HepG2 (cell line): ENCODE data around the gene MAP3K7CL. TPM values are rescaled to one million over a fixed set of nuclear protein-coding genes. Genes with fewer than 3 reads are reported as not detected.

Experiments
- ATAC-seq: fragments of 200-7000 bp; cut with Tn5 transposase; 3 replicates; pipeline ENCODE4 v1.9.1; 2020; ENCODE audit warnings: mild to moderate bottlenecking, moderate library complexity
- BruUV-seq: library from RNA; stranded (reverse); fragments of 400-500 nt; replicated peaks from 2 replicates; lab custom pipeline; 2021; lab: Mats Ljungman, UMichigan
- CTCF ChIA-PET: fragments of 300-600 bp; formaldehyde crosslinking; extraction: SDS; loops from one replicate; lab custom pipeline; 2021; ENCODE audit warnings: low total read pairs, inconsistent platforms, low intra/inter-chr PET ratio; lab: Yijun Ruan, JAX
- POLR2A ChIA-PET: fragments of 350-600 bp; sonication (Branson Sonifier 250); formaldehyde crosslinking; loops from one replicate; lab custom pipeline; 2020; ENCODE audit warnings: antibody characterized with exemption, inconsistent platforms; lab: Yijun Ruan, JAX
- DNase-seq: peaks from one replicate; pipeline ENCODE4 v3.0.0-alpha.2; 2015; ENCODE audit warnings: low spot score
- FAIRE-seq: peaks from 3 replicates; lab custom pipeline; 2011; peaks lifted over from hg19 to GRCh38; lab: Jason Lieb, UNC
- H2AFZ ChIP-seq: one replicate; pipeline ENCODE4 v1.6.1; 2011; ENCODE audit warnings: low read length, inconsistent platforms
- H3K27ac ChIP-seq: fragments of 300-600 bp; 3 replicates; pipeline ENCODE4 v1.8.0; 2011; ENCODE audit warnings: mixed run types, mild to moderate bottlenecking, mixed read lengths, low read length, inconsistent platforms; ENCODE audit not compliant: insufficient read depth; ENCODE audit errors: extremely low read length
- H3K27me3 ChIP-seq, 2 experiments: fragments of 200-600 bp in 1 of 2; 2 replicates in 1 of 2; 3 replicates in 1 of 2; pipeline versions ENCODE4 v1.6.0 to v1.8.0; 2011; ENCODE audit warnings: low read length in 2 of 2, mild to moderate bottlenecking in 2 of 2, moderate library complexity in 2 of 2, inconsistent platforms in 1 of 2; ENCODE audit not compliant: insufficient read depth in 2 of 2, control insufficient read depth in 1 of 2
- H3K36me3 ChIP-seq, 2 experiments: fragments of 200-600 bp in 1 of 2; replicated peaks in 1 of 2; 2 replicates in 1 of 2; 3 replicates in 1 of 2; pipeline versions ENCODE4 v1.5.1 to v1.8.0; 2011; ENCODE audit warnings: low read length in 2 of 2, inconsistent platforms in 1 of 2; ENCODE audit not compliant: insufficient read depth in 2 of 2, control insufficient read depth in 1 of 2
- H3K4me1 ChIP-seq: 2 replicates; pipeline ENCODE4 v1.5.1; 2012; ENCODE audit warnings: low read length, inconsistent platforms; ENCODE audit not compliant: insufficient read depth
- H3K4me2 ChIP-seq: 2 replicates; pipeline ENCODE4 v1.6.0; 2011; ENCODE audit warnings: low read depth, low read length, inconsistent platforms
- H3K4me3 ChIP-seq, 3 experiments: fragments of 200-600 bp in 1 of 3; sonication (generic), shearing (Covaris generic) in 1 of 3; replicated peaks in 1 of 3; 2 replicates each; pipeline ENCODE4 v1.5.1; 2011 to 2016; ENCODE audit warnings: low read length in 3 of 3, inconsistent platforms in 2 of 3, low read depth in 2 of 3, mild to moderate bottlenecking in 2 of 3, control low read depth in 1 of 3, mixed read lengths in 1 of 3; ENCODE audit not compliant: insufficient read depth in 1 of 3
- H3K79me2 ChIP-seq: one replicate; pipeline ENCODE4 v1.6.1; 2011; ENCODE audit warnings: low read length, inconsistent platforms; ENCODE audit not compliant: insufficient read depth
- H3K9ac ChIP-seq: 2 replicates; pipeline ENCODE4 v1.6.0; 2011; ENCODE audit warnings: mild to moderate bottlenecking, low read depth, low read length, inconsistent platforms; ENCODE audit not compliant: insufficient read depth
- H3K9me3 ChIP-seq: 2 replicates; pipeline ENCODE4 v1.5.1; 2012; ENCODE audit warnings: mild to moderate bottlenecking, low read length
- H4K20me1 ChIP-seq: 2 replicates; pipeline ENCODE4 v1.6.0; 2011; ENCODE audit warnings: inconsistent platforms, mild to moderate bottlenecking, low read length, moderate library complexity; ENCODE audit not compliant: insufficient read depth
- ELF3 ChIP-seq: IDR thresholded peaks from 2 replicates; pipeline ENCODE4 v1.6.1; 2016; ENCODE audit warnings: missing genetic modification reagents, missing compliant biosample characterization
- HNRNPLL ChIP-seq: fragments of 200-400 bp; formaldehyde crosslinking; IDR thresholded peaks from 2 replicates; pipeline ENCODE4 v1.6.1; 2017; ENCODE audit warnings: mild to moderate bottlenecking, low read depth, low read length; ENCODE audit not compliant: poor library complexity, severe bottlenecking
- KLF15 ChIP-seq: sonication (generic); formaldehyde crosslinking; IDR thresholded peaks from 2 replicates; pipeline ENCODE4 v1.8.1; 2023; ENCODE audit warnings: borderline replicate concordance, mild to moderate bottlenecking, inconsistent platforms, missing genetic modification reagents, mixed read lengths
- ONECUT2 ChIP-seq: sonication (generic); formaldehyde crosslinking; IDR thresholded peaks from 2 replicates; pipeline ENCODE4 v1.4.0; 2020; ENCODE audit warnings: missing genetic modification reagents
- RBFOX2 ChIP-seq: fragments of 200-400 bp; formaldehyde crosslinking; IDR thresholded peaks from 2 replicates; pipeline ENCODE4 v1.6.1; 2017; ENCODE audit warnings: low read depth, mild to moderate bottlenecking, low read length
- SNRNP70 ChIP-seq: fragments of 200-400 bp; formaldehyde crosslinking; IDR thresholded peaks from 2 replicates; pipeline ENCODE4 v1.6.1; 2017; ENCODE audit warnings: mild to moderate bottlenecking, low read depth, low read length, moderate library complexity
- ZBTB33 ChIP-seq: sonication (generic); formaldehyde crosslinking; IDR thresholded peaks from 2 replicates; pipeline ENCODE4 v1.4.0; 2020; ENCODE audit warnings: missing genetic modification reagents
- ZFYVE20 ChIP-seq: sonication (generic); formaldehyde crosslinking; IDR thresholded peaks from 2 replicates; pipeline ENCODE4 v1.8.0; 2023; ENCODE audit warnings: low read depth, mild to moderate bottlenecking, moderate library complexity, missing genetic modification reagents, borderline replicate concordance
- ZNF552 ChIP-seq: sonication (generic); formaldehyde crosslinking; IDR thresholded peaks from 2 replicates; pipeline ENCODE4 v1.9.0; 2022; ENCODE audit warnings: missing genetic modification reagents, mild to moderate bottlenecking, borderline replicate concordance
- ZNF564 ChIP-seq: sonication (generic); formaldehyde crosslinking; IDR thresholded peaks from 2 replicates; pipeline ENCODE4 v1.8.1; 2023; ENCODE audit warnings: mild to moderate bottlenecking, missing genetic modification reagents
- ZNF569 ChIP-seq: sonication (generic); formaldehyde crosslinking; IDR thresholded peaks from 2 replicates; pipeline ENCODE4 v1.5.0; 2020; ENCODE audit warnings: mild to moderate bottlenecking, missing genetic modification reagents, moderate library complexity, borderline replicate concordance
- ZNF646 ChIP-seq: sonication (generic); formaldehyde crosslinking; IDR thresholded peaks from 2 replicates; pipeline ENCODE4 v1.9.0; 2021; ENCODE audit warnings: mild to moderate bottlenecking, missing genetic modification reagents
- WGBS: methylation state at CpG from one replicate; pipeline ENCODE4 v1.1.6; 2017; ENCODE audit warnings: low lambda C conversion rate; 5-methylcytosine and 5-hydroxymethylcytosine counted together
- in situ Hi-C: cut with HindIII; loops from 2 replicates; pipeline ENCODE4 v1.10.0; 2017; ENCODE audit warnings: low pct_unique_long_range_greater_than_20kb; ENCODE audit not compliant: extremely low pct_ligation_motif_present
- intact Hi-C: fragments of 100-400 bp; cut with micrococcal nuclease; formaldehyde crosslinking; loops from one replicate; pipeline ENCODE4 v1.10.0; 2022; ENCODE audit not compliant: unreplicated experiment
- polyA plus RNA-seq, 8 experiments: library from polyadenylated mRNA; depleted of rRNA in 3 of 8; stranded (reverse) in 7 of 8; unstranded in 1 of 8; fragments of >200 nt; fragmentation: Illumina TruSeq in 4 of 8; extraction: Trizol in 4 of 8; gene quantifications; 2 replicates each; pipeline versions ENCODE4 v1.2.1 to v1.2.3, GENCODE V29; 2011 to 2016; ENCODE audit warnings: low read depth in 4 of 8, missing spikeins in 1 of 8, mixed read lengths in 1 of 8; ENCODE audit not compliant: insufficient read depth in 1 of 8
- total RNA-seq, 5 experiments: library from RNA; depleted of rRNA; stranded (reverse); fragments of >200 nt; fragmentation: Illumina TruSeq; extraction: Trizol; gene quantifications; 2 replicates each; pipeline ENCODE4 v1.2.3, GENCODE V29; 2016; ENCODE audit warnings: low read depth in 1 of 5
- TF ChIP-seq, protein P1 (sequence below): sonication (generic); formaldehyde crosslinking; IDR thresholded peaks from 2 replicates; pipeline ENCODE4 v1.4.0; 2020; ENCODE audit warnings: low read depth, missing genetic modification reagents

Gene MAP3K7CL
- total and polyA plus RNA-seq, 2 of the 13 experiments (the other 11 are each of a cell fraction or from before 2014, with no cell fraction given), result 0.04 to 0.15 TPM

DNA sequence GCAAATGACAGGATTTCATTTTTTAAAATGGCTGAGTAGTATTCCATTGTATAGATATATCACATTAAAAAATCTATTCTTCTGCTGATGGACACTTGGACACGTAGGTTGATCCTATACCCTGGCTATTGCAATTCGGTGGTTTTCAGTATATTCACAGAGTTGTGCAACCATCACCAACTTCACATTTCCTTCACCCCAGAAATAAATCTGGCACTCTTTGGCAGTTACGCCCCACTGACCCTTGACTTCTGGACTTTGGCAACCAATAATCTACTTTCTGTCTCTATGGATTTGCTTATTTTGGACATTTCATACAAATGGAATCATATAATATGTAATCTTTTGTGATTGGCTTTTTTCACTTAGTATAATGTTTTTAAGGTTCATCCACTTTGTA lies 35.9 kb downstream of the MAP3K7CL start:
- DNase-seq (no peak), ATAC-seq (no peak), FAIRE-seq (no peak)
- intact Hi-C loops, result no loop called here
- POLR2A ChIA-PET, result no interaction called here
- Histone ChIP-seq H3K36me3 (no peaks in the 10 kb centered on the region), H4K20me1 (no peaks in the 10 kb centered on the region), H3K4me3 (no peak overlapping the region), H2AFZ (no peak overlapping the region), H3K4me2 (no peak overlapping the region), H3K27ac (no peak overlapping the region), H3K9ac (no peak overlapping the region), H3K4me1 (no peaks in the 10 kb centered on the region), H3K9me3 (no peaks in the 10 kb centered on the region), H3K79me2 (no peaks in the 10 kb centered on the region), H3K27me3 (no peaks in the 10 kb centered on the region)
- CTCF ChIA-PET, result no interaction called here
- BruUV-seq, result no TSS peak
- in situ Hi-C loops, result loop anchor here (10.0 kb wide), 1 partner anchor 208 kb away; no protein-coding TSS in a partner anchor
- WGBS, result 24% methylated on average over 3 of the region's 3 CpGs
- no peak for TF ChIP-seq ZBTB33 (CRISPR knock-in tag)
- TF ChIP-seq ZNF646, result no peak
- TF ChIP-seq ZFYVE20 (CRISPR knock-in tag), result no peak
- TF ChIP-seq ZNF564 (CRISPR knock-in tag), result no peak
- TF ChIP-seq ONECUT2 (CRISPR knock-in tag), result no peak
- TF ChIP-seq, protein P1, sequence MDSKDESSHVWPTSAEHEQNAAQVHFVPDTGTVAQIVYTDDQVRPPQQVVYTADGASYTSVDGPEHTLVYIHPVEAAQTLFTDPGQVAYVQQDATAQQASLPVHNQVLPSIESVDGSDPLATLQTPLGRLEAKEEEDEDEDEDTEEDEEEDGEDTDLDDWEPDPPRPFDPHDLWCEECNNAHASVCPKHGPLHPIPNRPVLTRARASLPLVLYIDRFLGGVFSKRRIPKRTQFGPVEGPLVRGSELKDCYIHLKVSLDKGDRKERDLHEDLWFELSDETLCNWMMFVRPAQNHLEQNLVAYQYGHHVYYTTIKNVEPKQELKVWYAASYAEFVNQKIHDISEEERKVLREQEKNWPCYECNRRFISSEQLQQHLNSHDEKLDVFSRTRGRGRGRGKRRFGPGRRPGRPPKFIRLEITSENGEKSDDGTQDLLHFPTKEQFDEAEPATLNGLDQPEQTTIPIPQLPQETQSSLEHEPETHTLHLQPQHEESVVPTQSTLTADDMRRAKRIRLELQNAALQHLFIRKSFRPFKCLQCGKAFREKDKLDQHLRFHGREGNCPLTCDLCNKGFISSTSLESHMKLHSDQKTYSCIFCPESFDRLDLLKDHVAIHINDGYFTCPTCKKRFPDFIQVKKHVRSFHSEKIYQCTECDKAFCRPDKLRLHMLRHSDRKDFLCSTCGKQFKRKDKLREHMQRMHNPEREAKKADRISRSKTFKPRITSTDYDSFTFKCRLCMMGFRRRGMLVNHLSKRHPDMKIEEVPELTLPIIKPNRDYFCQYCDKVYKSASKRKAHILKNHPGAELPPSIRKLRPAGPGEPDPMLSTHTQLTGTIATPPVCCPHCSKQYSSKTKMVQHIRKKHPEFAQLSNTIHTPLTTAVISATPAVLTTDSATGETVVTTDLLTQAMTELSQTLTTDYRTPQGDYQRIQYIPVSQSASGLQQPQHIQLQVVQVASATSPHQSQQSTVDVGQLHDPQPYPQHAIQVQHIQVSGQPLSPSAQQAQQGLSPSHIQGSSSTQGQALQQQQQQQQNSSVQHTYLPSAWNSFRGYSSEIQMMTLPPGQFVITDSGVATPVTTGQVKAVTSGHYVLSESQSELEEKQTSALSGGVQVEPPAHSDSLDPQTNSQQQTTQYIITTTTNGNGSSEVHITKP, result no peak
- no peak for TF ChIP-seq KLF15 (CRISPR knock-in tag)
- TF ChIP-seq ZNF569 (CRISPR knock-in tag), result no peak
- TF ChIP-seq ELF3 (CRISPR knock-in tag), result no peak
- no peak for TF ChIP-seq RBFOX2
- TF ChIP-seq ZNF552 (CRISPR knock-in tag), result no peak
- TF ChIP-seq SNRNP70, result no peak
- no peak for TF ChIP-seq HNRNPLL
